ENCODE measurements around the gene STXBP1.

DNA sequence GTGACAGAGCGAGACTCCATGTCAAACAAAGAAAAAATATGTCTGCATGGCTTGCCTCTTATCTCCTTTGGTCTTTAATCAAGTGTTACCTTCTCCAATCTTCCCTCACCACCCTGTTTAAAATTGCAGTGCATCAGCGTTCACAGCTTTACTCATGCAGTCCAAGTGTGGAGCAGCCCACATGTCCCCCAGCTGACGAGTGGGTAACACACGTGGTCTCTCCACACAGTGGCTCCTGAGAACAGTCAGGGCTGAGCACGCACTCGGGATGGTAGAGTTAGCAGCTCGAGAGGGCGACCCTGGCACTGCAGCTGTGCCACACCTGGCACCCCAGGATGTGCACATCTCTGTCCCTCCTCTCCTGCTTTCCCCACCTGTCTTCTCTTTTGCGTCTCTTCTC, 68.8 kb downstream of the STXBP1 start:
- TF ChIP-seq EZH2 (IDR thresholded peaks at IDR 0.05; ENCODE audit: insufficient read depth, poor library complexity, severe bottlenecking) = no peak
- no peak for TF ChIP-seq EZH2phosphoT487 (IDR thresholded peaks at IDR 0.05; ENCODE audit: insufficient read depth, low read depth)

All from GM23248 (cell line).